ENCODE measurements around the gene MED12.
A peak's percentile ranks its signal among the peaks of the same experiment; 100 is the strongest.

The MED12 gene

GRCh38 chrX:71107762-71108360, 10.5 kb upstream of the MED12 start:
- peak; percentile 28 for DNase-seq

GRCh38 chrX:71109051-71109450, 9.3 kb upstream of the MED12 start:
- DNase-seq = no peak

GRCh38 chrX:71111141-71111843, 7.1 kb upstream of the MED12 start, which contains the start of gene IL2RG:
Gene IL2RG (minus strand): TSS chrX:71111577. CDS start chrX:71111539, 38 bp downstream.
- peak; percentile 77 for DNase-seq

- DNase-seq = peak; percentile 33
Measured at GRCh38 chrX:71111921-71112431, 6.4 kb upstream of the MED12 start.

GRCh38 chrX:71117358-71117757, 1.0 kb upstream of the MED12 start:
- DNase-seq = no peak

GRCh38 chrX:71118985-71119535, 664 bp downstream of the MED12 start:
- no peak for DNase-seq

GRCh38 chrX:71128166-71128833, 9.9 kb downstream of the MED12 start:
- no peak for DNase-seq

GRCh38 chrX:71128915-71129765, 10.7 kb downstream of the MED12 start:
- DNase-seq = peak; percentile 70

- DNase-seq = no peak
Measured at GRCh38 chrX:71131510-71131909, 13.1 kb downstream of the MED12 start.

- DNase-seq = no peak
Measured at GRCh38 chrX:71140440-71140839, 22.0 kb downstream of the MED12 start.

- DNase-seq = no peak
Measured at GRCh38 chrX:71143508-71143907, 25.1 kb downstream of the MED12 start.

- no peak for DNase-seq
Measured at GRCh38 chrX:71144651-71145050, 26.3 kb downstream of the MED12 start, which contains the start of gene NLGN3. Gene NLGN3 (plus strand): TSS chrX:71144841. CDS start chrX:71147750, 2,909 bp downstream.

- no peak for DNase-seq
Measured at GRCh38 chrX:71147496-71148277, 29.3 kb downstream of the MED12 start.

GRCh38 chrX:71148278-71148663, 29.9 kb downstream of the MED12 start:
- no peak for DNase-seq

GRCh38 chrX:71151366-71151765, 33.0 kb downstream of the MED12 start:
- no peak for DNase-seq

- DNase-seq = no peak
Measured at GRCh38 chrX:71154196-71154595, 35.8 kb downstream of the MED12 start.

- DNase-seq = no peak
Measured at GRCh38 chrX:71154641-71155040, 36.2 kb downstream of the MED12 start.

- DNase-seq = no peak
Measured at GRCh38 chrX:71158603-71159002, 40.2 kb downstream of the MED12 start.

GRCh38 chrX:71159335-71159734, 40.9 kb downstream of the MED12 start:
- no peak for DNase-seq

GRCh38 chrX:71160475-71160874, 42.1 kb downstream of the MED12 start:
- no peak for DNase-seq

- DNase-seq = no peak
Measured at GRCh38 chrX:71162981-71163380, 44.6 kb downstream of the MED12 start.

- DNase-seq = no peak
Measured at GRCh38 chrX:71164071-71164470, 45.7 kb downstream of the MED12 start.

All from effector CD4-positive, alpha-beta T cell (primary cell).